Stimulated activated CD4-positive, alpha-beta T cell treated with anti-CD3 and anti-CD28 coated beads, Interleukin-12 subunit alpha, Interleukin-12 subunit beta, amount 100 ng/mL, for 4 hours (primary cell): ENCODE results near the gene NSMF.

Experiments used
- DNase-seq: peaks from one replicate; pipeline ENCODE4 v3.0.0-alpha.2; 2020

Gene NSMF

DNA sequence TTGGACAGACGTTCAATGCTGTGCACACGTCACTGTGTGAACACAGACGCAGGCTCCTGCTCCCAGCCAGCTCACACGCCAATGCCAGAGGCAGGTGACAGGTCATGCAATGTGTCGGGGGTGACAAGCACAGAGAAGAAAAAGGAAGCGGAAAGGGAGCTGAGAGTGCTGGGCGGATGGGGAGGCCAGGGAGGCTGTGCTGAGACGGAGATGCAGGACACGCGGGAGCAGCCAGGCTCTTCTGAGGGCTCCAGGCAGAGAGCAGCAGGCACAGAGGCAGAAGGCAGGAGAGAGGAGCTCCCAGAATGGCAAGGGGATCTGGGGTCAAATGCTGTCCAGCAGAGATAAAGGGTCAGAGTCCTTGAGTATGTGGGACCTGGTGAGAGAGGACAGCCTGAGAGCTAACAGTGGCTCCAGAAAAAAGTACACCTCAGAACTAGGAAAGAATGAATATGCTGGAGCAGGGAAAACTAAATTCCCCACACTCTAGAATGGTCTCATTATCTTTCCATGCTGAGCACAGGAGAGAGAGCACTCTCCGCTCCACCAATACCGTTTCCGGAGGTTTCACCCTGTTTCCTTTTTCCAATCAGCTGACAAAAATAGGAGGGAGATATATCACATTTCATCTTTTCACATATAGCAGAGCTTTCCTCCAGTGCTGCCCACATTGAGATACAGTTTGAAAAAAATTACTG lies 32.8 kb upstream of the NSMF start:
- DNase-seq = no peak

DNA sequence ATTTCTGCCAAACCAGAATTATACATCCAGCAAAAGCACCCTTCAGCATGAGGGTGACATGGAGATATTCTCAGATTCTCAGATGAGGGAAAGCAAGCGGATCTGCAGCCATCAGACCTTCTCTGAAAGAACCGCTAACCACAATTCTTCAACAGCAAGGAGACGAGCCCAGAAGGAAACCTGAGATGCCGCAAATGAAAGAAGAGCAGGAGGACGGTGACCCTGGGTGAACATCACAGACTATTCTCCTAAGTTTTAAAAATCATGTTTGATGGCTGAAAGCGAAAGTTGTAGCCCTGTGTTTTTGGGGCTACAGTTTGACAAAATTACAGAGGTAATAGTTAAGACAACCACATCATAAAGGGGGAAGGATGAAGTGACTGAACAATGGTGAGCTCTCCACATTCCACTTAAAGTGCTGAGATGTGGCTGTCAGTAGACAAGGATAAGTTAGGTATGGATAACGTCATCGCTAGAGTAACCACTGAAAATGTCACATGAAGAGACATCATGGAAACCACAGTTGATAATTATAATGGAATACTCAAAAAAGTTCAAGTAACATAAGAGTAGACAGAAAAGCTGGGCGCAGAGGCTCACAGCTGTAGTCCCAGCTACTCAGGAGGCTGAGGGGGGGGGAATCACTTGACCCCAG lies 31.5 kb upstream of the NSMF start:
- DNase-seq = no peak

DNA sequence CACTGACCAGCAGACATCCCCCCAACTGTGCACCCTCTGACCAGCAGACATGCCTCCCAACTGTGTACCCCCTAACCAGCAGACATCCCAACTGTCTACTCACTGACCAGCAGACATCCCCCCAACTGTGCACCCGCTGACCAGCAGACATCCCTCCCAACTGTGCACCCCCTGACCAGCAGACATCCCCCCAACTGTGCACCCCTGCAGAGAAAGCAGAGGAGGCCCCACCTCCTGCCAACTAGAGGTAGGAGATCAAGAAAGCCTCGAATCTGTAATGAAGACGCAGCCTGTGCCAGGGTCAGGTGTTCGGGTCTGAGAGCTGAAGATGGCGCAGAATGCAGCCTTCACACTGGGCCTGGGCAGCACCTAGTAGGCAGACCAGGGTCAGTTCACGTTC lies 29.8 kb upstream of the NSMF start:
- no peak for DNase-seq

DNA sequence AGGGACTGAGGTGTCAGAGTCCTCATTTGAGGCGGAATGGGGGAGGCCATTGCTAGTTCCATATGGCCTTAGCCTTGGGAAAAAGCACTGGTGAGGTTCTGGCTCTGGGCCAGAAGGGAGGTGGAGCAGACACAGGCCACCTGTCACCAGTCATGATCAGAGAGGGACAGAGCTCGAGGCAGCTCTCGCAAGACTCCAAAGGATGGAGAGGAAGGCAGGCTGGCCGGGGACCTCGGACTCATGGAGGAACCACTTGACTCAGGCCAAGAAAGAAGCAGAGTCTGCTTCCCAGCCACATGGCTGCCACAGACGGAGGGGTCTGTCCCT lies 29.2 kb upstream of the NSMF start:
- DNase-seq = no peak

DNA sequence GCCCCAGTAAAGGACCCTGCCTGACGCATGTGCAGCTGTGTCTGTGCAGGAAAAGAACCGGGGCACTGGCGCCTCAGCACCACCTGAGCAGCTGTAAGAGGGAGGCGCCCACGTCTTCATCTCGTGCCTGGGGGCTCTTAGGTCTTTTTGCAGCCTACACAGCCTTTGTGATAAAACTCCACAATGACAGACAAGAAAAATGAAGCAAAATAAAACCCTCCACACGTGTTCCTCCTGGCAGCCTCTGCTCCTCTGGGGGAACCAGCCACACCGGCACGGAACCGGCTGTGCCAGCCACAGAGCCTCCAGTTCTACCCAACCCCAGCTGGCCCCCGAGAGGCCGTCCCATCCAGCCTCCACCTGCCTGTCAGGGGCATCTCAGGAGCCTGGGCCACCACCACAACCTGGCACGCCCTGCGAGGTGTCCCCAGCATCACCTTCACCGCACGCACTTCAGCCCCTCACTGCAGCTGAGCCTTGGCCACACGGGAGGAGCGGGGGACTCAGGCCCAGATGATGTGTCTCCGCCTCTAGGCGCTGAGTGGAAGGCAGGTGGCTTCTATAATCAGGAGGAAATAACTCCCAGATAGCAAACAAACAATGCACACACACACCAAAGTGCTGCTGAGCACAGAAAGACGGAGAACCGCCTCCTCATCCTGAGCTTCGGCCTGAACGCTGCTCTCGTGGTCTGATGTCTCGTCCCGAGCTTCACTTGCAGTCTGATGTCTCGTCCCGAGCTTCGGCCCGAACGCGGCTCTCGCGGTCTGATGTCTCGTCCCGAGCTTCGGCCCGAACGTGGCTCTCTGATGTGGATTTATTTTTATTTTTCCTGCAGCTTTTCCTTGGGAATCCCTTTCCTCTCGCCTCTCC lies 28.6 kb upstream of the NSMF start:
- no peak for DNase-seq

DNA sequence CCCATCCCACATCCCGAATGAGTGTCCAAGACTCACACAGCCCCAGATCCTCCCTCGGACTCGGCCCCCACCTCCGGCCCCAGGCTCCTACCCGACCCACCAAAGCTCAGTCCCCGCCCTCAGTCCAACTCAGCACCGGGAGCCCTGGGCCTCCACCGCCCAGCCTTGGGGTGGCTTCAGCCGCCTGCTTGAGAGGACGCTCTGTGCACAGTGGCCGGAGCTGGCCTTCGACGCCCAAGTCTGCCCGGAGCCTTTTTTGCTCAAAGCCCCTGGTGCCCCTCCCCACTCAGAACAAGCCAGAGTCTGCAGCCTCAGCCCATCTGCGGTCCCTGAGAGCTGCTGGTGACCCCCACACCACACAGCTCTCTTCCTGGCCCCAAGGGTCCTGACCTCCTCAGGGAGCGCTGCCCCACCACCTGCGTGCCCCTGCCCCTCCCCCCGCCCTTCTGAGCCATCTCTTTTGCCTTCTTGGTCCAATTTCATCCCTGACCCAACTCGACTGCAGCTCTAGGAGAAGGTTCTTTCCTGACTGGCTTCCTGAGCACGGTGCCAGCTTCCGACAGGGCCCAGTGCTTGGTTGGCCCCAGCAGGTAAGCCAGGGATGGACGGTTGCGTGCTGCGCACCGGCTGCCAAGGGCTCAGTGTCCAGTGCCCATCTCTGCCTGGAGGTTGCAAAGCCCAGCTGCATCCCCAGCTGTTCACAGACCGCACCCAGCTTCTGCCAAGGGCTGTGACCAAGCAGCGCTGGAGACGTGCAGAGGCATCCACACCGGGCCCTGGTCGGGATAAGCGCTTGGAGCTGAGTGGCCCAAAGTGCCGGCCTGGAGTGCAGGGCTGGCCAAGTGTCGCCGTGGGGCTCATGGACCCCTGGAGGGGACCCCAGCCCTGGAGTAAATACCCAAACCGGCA lies 27.7 kb upstream of the NSMF start:
- DNase-seq = no peak

DNA sequence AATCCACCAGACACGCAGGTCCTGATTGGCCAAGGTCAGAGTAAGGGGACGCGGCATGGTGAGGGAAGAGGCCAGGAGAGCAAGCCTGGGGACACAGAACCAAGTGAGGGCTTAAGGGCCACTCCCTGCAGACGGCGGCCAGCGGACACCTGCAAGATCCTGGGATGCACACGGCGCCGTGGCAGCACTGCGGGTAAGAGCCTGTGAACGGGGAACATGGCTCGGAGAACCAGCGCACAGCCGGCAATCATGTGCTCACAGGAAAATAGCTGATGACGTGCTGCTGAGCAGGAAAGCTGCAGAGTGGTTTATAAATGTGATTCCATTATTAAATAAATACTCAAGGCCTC lies 27.0 kb upstream of the NSMF start:
- no peak for DNase-seq

DNA sequence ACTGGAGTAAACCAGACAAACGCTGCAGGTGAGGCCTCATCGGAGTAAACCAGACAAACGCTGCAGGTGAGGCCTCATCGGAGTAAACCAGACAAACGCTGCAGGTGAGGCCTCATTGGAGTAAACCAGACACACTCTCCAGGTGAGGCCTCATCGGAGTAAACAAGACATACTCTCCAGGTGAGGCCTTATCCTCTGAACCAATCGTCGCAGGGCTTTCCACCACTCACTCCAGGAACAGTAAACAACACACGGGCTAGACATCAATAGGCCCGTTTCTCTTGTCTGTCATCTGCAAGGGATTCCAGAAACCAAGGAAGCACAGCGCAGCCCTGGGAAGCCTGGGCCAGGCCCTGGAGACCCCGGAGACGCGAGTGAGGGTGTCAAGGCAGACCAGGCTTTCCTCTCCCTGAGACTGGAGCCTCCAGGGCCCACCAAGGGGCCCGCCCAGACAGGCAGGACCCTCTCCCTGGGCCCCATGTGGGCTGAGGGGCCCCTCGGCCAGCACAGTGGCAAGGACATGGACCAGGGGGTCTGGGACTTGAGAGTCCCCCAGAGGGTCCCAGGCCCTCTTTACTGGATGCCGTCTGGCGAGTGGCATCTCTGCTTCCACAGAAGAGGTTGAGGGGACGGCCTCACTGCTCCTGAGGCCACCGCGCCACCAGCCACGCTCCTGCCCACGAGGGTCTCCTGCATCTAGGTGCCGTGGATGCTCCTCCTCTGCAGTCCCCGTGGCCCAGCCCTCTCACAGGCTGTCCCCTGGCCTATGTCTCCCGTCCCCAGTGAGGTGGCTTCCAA lies 26.4 kb upstream of the NSMF start:
- DNase-seq = no peak

DNA sequence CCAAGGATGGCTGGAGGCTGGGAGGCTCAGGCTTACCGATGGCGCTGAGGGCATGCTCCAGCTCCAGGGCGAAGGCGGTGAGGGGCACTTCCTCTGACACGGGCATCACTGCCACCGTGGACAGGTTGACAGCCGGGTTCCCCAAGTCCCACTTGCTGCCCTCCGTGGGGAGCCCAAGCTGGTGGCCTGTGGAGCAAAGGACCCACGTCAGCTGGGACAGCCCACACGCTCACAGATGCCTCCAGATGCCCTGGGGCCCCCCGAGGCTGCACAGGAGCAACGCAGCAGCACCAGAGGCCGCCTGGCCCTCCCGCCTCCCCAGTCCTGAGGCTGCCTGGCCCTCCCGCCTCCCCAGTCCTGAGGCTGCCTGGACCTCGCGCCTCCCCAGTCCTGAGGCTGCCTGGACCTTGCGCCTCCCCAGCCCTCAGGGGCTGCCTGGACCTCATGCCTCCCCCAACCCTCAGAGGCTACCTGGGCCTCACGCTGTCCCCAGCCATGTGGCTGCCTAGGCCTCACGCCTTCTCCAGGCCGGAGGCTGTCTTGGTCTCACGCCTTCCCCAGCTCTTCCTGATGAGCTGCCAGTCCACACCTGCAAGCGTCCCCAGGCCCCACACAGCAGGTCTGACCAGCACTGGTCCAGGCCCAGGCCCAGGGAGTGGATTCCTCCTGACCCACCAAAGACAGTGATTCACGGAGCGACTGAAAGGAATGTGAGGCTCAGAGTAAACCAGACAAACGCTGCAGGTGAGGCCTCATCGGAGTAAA lies 25.6 kb upstream of the NSMF start:
- no peak for DNase-seq

DNA sequence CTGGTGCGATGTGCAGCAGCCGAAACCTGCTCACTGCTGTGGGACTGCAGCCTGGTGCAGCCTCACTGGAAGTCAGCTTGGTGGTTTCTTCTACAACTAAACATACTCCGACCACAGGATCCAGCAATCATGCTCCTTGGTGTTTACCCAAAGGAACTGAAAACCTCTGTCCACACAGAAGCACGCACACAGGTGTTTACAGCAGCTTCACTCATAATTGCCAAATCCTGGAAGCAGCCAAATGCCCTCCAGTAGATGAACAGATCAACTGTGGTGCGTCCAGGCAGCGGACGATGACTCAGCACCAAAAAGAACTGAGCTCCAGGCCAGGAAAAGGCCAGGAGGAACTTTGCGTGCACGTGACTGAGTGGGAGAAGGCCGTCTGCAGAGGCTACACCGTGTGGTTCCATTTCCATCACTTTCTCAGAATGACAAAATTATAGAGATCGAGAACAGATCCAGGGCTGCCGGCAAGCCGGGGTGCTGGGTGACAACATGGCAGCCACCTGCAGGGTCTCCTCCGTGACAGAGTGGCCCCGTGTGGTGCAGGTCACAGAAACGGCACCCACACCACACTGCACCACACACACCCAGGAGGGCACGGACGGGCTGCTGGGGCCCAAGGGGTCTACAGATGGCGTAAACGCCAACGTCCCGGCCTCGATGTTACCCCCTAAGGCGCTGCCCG lies 23.1 kb upstream of the NSMF start:
- no peak for DNase-seq

DNA sequence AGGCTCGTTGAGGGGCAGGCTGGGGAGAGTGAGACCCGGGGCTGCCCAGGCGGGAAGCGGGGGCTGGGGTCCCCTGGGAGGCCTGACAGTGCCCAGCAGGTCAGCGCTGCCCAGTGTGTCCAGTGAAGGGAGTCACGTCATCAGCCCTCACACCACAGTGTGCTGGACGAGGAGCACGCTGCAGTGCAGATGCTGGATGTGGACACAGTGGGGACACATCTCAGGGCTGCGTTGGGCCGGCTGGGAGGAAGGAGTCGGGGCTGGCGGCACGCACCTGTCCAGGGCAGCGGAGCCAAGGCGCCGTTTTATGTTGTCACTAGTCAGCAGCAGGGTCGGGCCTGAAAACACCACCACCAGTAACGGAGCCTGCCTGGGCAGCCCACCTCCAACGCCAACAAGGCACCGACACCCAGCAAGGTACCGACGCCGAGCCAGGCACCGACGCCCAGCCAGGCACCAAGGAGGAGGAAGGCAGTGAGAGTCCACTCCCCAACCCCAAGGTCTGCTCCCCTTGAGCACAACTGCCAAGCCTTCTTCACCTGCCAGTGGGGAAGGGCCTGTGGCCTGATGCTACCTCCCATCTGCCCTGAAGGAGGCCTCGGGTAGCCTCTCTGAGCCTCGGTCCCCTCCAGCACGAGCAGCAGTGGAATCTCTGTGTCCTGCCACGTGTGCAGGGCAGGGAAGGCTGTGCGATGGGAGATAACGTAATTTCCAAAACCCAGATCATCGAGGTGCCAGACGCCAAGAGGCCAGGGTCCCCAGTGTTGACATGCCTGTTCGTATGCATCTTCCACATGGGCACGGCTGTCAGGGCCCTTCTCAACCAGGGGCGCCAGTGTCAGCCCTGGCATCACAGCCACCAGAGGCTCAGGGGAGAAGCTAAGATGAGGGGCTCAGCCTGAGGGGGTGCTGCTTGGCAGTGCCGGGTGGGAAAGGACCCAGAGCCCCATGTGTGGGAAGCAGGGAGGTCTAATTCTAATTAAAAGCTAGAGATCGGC lies 21.9 kb upstream of the NSMF start:
- no peak for DNase-seq

DNA sequence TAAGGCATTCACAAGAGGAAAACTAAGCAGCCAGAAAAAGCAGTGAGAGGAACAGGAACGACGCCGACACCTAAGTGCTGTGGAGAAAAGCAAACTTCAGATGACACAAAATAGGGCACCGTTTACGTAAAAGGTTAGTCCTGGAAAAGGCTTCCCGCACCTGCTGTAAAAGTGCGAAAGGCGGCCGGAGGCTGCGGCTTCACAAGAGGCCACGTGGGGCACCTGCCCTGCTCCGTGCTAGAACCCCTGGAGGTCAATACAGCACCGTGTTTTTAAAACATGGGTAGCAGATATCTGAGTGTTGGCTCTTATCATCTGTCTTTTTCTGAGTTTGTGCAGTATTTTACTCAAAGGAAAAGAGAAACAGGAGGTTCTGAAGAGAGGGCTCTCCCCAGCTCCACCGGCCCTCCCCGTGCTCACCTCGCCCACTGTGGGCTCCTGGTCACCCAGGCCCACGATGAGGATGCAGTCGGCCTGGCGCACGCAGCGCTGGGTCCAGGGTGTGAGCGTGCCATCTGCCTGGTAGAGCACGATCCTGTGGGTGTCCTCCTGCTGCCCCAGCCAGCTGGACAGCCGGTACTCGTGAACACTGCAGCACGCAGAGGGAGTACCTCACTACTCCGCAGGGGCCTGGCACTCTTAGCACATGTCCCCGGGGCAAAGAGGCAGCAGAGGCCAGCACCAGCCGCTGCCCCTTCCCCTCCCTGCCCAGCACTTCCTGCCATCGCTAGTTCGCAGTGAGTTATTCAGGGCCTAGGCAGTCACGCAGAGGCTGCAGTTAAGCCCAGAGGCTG lies 21.0 kb upstream of the NSMF start:
- DNase-seq = no peak

DNA sequence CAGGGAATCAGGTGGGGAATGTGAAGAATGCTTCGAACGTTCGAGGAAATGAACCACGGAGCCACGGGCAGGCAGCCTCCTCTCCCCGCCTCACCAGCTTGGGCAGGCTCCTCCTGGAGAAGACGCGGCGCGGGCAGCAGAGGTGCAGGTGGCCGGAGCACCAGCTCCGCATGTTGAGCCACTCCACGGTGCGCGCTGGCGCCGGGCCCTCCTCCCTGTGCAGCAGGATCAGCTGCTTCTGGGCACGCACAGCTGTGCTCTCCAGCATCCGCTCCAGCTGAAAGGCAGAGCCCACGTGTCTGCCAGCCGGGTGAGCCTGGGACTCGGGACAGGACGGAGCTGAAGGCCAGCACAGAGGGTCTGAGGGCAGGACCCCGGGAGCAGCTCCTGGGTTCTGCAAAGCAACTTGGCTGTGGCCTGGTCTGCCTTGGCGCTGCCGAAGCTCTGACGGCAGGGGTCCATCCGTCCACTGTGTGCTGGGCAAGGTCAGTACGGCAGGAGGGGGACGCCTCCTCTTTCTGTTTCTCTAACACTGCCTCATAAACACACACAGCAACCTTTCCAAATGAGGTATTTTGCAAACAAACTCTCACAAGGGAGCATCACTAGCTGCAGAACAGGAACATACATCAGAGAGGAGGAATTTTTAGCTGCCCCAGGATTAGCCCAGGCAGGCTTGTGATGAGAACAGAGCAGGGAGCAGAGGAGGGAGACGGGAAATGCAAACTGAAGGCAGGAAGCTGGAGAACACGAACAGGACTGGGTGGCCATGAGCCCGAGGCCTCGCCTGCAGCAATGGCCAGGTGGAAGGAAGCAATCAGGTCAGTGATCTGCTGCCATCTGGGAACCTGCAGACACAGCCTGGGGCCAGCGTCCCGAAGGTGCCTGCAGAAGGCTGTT lies 20.1 kb upstream of the NSMF start:
- no peak for DNase-seq

DNA sequence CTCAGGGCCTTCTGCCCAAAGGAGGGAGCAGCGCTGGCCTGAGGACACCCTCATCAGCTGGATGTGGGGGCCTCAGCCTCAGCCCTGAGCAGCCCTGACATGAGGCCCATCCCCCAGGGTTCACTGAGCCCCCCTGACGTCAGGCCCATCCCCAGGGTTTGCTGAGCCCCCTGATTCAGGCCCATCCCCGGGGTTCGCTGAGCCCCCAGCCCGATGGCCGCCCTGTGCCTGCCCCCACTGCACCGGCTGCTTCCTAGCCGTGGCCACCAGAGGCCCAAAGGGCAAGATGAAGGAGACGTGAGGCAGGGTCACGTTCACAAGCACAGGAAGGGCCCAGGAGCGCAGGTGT lies 19.5 kb upstream of the NSMF start:
- DNase-seq = no peak

DNA sequence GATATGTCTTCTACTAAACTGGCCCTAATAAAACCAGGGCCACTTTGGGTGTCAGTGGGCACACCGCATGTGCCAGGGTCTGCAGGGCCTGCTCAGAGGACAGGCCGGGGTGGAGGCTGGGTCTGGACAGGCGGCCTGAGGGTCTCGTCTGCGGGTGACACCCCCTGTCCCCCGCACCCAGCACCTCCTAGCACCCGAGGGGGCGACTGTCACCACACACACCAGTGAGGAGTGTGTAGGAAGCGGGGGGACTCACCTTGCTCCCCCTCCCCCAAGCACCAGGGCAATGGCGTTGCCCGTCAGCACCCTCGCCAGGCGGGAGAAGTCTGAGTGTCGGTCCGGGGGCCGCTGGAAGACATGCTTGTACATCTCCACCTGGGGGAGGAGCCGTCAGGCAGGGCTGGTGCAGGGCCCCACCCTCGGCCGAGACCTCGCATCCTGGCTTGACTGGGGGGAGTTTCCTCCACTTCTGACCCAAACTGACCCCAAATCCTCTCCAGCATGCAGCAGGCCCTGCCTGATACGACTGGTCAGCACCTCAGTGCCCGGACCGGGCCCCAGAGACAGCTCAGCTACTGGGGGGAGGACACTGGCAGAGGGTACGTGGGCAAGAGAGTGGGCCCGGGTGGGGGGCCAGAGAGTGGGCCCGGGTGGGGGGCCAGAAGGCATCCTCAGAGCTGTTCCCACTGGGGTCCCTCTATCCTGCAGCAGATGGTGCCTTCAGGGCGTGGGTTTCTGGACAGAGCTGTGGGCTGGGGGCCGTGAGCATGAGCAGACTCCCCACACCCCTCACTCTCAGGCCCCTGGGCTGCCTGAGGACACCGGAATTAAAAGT lies 18.9 kb upstream of the NSMF start:
- no peak for DNase-seq

DNA sequence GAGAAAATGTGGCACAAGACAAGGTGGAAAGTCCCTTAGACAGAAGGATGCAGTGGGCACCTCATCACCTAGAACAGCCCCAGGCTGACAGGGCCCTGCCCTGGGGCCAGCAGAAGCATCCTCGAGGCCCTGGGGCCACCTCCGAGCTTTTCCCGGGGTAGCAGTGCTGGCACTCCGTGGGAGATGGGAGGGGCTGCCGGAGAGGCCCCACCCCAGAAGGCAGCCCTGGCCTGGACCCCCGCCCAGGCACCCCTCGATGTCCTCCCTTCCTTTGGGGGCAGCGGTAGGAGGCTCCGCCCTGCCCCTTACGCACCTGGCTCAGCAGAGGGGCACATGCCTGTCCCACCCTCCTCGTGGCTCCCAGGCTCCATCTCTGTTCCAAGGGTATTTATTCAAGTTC lies 17.7 kb upstream of the NSMF start:
- no peak for DNase-seq

DNA sequence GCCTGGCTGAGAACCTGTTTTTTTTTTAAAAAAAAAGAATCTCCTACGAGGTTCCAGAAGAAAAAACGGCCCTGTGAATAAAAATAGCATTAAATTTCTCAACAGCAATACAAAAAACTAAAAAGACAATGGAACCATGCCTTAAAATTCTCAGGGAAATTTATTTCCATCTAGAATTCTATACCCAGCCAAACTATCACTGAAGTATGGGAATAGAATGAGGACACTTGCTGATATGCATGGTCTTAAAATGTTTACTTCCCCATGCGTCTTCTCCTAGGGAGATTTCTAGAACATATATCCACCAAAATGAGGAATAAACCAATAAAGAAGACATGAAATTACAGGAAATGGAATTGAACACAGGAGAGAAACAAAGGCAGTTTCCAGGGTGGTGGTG lies 16.5 kb upstream of the NSMF start:
- no peak for DNase-seq
